Ammon's horn (tissue), 1 donor: ENCODE measurements around the gene PCYOX1L.
"Not testable (repeated sequence)": the region's sequence is repeated elsewhere in the genome, so short reads cannot be mapped to it uniquely, and the experiment has no call there.

Experiments used
- DNase-seq: peaks from one replicate; pipeline ENCODE4 v3.0.0-alpha.2; 2016; ENCODE audit warnings: low spot score

The PCYOX1L gene

DNA sequence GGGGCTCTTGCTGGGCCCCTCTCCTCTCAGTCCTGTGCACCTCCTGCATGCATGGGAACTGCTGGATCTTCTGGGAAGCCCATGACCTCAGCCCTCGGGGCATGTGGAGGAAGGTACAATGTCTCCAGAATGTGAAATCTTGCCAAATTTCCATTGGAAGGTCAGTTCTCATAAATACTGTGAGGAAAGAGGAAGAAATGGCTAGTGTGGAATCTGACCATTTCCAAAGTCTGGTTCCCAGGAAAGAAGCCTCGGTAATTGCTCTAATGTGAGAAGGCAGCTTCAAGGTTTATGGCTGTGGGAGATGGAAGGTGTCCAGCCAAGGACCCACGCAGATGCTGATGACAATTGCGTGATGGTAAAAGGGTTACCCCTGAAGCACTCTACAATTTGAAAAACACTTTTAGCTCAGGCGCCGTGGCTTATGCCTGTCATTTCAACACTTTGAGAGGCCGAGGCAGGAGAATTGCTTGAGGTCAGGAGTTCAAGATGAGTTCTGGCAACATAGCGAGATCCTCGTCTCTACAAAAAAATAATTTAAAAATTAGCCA lies 29.3 kb downstream of the PCYOX1L start:
- no peak for DNase-seq

- no peak for DNase-seq
These were observed 30.1 kb downstream of the PCYOX1L start for GRCh38 chr5:149387982-149388381.

- DNase-seq = no peak
These were observed 30.8 kb downstream of the PCYOX1L start for GRCh38 chr5:149388498-149389190.

DNA sequence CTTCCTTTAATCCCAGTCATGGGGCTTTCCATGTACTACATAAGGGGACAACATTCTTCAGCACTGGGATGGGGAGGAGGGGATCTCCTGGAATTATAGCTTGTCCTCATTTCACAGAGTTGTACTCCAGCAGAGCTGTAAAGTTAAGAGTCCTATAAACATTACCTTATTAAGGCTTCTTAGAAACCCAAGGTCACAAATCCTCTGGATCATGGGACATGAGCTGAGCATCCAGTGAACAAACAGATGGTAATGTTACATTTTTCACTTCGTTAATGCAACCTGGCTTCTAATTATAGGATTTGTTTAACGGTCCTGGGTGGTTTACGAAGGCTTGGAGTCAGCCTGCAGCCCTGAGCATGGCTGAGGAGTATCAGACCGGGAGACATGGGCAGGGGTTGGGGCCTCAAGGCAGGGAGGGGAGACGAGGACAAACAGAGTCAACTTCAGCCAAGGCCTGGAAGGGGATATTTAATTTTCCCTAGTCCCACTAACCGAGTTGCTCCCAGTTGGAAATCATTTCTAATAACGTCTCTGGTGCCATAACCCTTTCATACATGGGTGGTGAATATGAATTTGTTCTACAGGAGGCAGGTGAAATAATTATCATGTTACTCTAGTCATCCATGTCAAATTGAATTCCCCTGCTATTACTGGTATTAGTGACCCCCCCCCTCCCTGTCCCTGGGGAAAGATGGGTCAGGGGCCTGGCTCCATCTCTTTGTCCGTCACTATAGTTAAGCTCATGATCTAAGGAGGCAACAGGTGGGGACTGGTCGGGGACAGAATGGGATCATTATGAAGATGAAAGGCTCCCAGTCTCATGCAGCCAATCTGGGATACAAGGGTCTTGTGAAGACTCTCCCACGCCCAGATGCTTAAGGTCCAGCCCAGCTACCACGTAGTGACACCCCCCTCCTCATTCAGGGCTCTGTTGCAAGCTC lies 32.0 kb downstream of the PCYOX1L start:
- no peak for DNase-seq

DNA sequence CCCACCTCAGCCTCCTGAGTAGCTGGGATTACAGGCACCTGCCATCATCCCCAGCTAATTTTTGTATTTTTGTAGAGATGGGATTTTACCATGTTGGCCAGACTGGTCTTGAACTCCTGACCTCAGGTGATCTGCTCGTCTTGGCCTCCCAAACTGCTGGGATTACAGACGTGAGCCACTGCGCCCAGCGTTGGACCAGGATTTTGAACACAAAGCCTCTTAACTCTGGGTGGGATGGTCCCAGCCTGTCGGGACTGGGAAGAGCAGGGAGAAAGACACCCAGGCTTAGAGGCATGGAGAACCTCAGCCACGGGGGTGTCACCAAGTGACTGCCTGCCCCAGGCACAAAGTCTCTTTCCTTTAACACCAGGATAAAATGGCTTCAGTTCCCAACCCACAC lies 33.2 kb downstream of the PCYOX1L start:
- not testable (repeated sequence) for DNase-seq

- no peak for DNase-seq
These were observed 33.7 kb downstream of the PCYOX1L start for GRCh38 chr5:149391524-149391923.

- no peak for DNase-seq
These were observed 34.9 kb downstream of the PCYOX1L start for GRCh38 chr5:149392718-149393117.

GRCh38 chr5:149394996-149395395 lies 37.1 kb downstream of the PCYOX1L start:
- not testable (repeated sequence) for DNase-seq

DNA sequence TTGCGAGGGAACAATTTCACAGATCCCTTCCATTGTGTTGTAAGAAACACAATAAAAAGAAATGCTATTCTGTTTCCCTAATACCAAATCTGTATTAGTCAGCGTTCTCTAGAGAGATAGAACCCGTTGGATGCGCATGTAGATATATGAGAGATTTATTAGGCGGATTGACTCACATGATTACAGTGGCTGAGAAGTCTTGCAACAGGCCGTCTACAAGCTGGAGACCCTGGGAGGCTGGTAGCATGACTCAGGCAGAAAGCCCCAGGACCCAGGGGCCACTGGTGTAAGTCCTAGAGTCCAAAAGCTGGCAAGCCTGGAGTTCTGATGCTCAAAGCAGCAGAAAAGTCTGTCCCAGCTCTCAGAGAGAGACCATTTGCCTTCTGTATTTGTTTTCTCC lies 39.7 kb downstream of the PCYOX1L start:
- no peak for DNase-seq

DNA sequence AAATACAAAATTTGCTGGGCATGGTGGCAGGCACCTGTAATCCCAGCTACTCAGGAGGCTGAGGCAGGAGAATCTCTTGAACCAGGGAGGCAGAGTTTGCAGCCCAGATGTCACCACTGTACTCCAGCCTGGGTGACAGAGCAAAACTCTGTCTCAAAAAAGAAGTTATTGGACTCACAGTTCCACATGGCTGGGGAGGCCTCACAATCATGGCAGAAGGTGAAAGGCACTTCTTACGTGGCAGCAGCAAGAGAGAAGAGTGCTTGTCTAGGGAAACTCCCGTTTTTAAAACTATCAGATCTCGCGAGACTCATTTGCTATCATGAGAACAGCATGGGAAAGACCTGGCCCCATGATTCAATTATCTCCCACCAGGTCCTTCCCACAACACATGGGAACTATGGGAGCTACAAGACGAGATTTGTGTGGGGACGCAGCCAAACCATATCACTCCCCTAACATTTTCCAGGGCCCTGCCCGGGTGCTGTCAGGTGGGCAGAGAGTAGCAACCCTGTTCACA lies 41.0 kb downstream of the PCYOX1L start:
- DNase-seq = not testable (repeated sequence)

DNA sequence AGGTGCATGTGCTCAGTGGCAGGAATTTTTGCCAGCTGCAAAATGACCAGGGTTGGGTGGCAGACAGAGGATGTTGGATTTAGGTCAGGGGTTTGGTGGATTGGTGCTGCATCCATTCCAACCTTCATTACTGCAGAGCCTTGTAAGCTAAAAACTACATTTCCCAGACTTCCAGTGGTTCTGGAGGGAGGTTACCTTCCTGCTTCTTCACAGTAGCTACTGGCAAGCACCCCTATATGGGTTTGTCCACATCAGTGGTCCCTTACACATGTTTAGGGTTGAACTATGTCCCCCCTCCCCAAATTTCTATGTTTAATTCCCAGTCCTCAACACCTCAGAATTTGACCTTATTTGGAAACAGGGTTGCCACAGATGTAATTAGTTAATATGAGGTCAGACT lies 41.9 kb downstream of the PCYOX1L start:
- no peak for DNase-seq

DNA sequence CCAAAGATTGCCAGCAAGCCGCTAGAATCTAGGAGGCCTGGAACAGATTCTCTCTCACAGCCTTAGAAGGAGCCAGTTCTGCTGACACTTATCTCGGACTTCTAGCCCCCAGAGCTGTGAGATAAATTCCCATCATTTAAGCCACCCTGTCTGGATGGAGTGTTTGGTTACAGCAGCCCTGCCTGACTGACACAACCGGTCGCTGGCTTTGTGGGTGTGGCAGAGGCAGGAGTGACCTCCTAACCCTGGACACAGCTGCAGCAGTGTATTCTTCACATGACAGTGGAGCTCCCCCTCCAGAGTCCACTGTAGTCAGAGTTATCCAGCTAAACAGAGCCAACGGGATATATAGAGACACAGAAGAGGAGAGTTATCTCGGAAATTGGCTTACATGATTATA lies 42.5 kb downstream of the PCYOX1L start:
- DNase-seq = no peak

DNA sequence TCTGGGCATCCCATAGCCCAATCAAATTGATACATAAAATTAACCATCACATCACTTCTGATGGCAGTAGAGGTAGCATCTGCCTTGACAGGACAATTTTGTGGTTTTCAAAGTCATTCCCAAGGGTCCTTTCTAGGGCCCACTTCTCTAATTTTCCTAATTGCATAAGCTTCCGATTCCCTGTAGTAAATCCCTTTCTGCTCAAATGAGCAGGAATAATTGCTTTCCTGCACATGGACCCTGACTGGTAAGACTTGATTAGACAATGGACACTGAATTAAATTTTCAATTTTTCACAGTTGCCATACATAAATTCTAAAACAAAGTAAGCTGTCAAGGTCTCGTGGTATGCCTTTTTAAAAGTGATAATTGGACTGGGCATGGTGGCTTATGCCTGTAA lies 43.2 kb downstream of the PCYOX1L start:
- DNase-seq = no peak

DNA sequence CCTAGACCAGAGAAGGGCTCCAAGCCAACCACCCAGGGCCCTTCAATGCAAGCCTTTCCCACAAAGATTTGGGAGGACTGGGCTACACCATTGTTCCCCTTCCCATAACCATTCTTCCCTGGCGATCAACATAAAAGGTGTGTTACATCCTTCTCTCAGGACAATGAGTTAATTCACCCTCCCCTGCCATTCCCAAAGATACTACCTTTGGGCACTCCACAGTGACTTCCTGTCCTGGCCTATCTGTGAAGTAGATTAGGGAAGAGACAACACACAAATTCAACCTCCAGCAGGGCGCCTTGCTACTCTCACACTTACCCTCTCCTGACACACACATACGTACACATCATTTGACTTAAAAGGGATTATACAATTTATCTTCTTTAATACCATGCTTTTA lies 44.4 kb downstream of the PCYOX1L start:
- DNase-seq = no peak

DNA sequence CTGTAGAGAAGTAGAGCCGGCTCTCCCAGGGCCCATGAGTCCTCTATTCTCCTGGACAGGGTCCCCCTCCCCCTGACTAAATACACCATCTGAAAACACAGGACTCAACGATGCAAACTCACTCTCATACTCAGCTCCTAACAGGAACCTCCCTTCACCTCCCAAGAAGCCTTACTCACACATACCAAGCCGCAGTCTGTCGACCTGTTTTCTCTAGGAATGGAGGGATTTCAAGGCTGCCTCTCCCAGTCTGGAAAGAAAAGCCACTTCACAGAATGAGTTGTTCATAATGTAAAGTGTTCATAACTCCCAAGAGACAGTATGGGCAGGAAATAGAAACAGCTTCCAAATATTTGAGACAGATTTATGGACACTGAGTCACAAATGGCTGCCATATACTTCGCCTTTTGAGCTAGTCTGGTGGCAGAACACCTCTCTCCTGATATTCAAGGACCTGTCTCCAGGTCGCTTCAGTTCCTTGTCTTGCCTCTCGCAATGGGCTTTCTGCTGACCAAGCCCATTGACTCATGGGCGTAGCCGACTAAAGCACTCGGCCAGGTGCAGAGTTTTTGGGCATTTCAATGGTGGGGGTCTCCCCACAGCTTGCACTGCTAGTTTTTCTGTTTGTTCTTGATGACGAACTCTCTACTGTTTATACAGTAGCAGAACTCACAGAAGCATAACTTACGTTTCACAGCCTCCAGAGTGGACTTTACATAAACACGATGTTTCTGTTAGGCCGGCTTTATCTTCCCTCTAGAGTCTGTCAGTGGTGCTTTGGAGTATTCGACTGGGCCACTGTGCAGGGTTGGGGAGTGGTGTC lies 46.3 kb downstream of the PCYOX1L start:
- no peak for DNase-seq

DNA sequence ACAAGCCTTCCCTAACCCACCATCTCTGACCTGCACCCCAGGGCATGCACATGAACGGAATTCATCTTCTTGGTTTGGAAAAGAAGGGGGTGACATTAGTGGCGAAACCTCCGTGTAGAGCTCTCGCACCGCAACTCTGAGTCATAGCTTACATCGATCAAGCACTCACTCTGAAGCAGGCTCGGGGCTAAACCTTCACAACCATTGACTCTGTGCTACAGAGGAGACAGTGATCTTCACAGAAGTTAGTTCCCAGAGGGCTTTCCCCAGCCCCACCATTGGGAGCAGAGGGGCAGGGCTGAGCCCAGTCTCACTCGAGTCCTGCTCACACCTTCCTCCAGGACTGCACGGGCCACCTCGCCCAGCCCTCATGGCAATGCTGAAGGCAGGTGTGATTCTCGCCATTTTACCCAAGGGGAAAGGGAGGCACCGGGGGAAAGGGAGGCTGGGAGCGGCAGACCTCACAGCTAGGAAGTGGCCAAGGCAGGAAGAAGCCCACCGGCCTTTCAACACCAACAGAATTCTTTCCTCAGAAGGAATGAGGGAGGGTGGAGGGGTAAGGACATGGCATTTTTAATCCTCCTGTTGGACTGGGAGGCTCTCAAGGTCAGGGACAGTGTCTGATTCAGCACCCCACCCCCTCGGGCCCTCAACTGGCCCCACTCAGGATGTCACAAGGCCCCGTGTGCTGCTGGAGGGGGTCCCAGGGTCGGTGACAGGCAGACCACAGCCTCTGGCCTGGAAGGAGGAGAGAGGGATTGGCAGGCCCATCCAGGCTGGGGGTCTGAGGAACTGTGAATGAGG lies 47.1 kb downstream of the PCYOX1L start:
- no peak for DNase-seq

DNA sequence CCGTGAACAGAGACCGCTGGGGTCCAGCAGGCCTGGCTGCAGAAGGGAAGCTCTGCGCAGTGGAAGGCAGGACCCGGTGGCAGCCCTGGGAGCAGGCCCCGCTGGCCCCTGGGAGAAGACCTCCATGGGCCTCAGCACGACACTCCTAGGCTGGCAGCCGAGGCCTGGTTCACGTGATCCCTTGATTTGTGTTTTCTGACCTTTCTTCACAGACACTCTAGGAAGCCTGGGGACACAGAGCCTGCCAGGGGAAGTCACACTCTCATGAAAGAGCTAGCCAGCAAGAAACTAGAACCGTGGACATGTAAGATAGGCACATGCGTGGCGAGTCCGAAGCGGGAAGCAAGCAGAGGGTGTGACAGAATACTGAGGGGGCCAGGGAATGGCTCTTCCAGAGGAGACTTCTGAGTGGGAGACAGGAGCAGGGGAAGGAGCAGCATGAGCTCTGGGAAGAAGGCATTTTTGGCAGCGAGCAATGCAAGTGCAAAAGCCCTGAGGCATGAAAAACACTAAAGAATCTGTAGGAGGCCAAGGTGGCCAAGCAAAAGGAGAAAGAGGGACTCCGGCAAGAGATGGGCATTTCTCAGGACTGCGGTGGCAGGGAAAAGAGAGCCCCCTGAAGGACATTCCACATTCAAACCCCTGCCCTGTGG lies 47.8 kb downstream of the PCYOX1L start:
- no peak for DNase-seq

- DNase-seq = no peak
These were observed 48.5 kb downstream of the PCYOX1L start for GRCh38 chr5:149406203-149406978.

DNA sequence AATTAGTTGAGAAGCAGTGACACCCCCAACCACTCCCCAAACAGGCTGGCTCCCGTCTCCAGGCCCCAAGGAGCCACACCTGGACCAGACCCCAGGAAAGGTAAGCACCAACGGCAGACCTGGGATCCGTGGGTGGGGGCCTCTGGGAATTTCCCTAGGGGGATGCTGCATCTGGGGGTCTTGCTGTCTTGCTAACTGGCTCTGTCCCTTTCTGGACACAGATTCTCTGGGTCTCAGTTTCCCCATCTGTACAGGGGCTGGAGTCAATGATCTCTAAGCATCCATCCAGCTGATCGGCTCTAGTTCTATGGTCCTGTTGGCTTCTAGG lies 49.1 kb downstream of the PCYOX1L start:
- no peak for DNase-seq
